Calu3 (cell line): ENCODE data around the gene ZNF804B. TPM values are rescaled to one million over a fixed set of nuclear protein-coding genes. Genes with fewer than 3 reads are reported as not detected.

Experiments used
- BruUV-seq: library from RNA; stranded (reverse); fragments of 400-500 nt; replicated peaks from 2 replicates; lab custom pipeline; 2021; lab: Mats Ljungman, UMichigan
- CTCF ChIA-PET: fragments of 300-600 bp; sonication (Branson Sonifier 250); formaldehyde crosslinking; loops from one replicate; lab custom pipeline; 2022; ENCODE audit warnings: antibody characterized with exemption; lab: Charles Lee
- DNase-seq: peaks from one replicate; pipeline ENCODE4 v3.0.0; 2022
- H3K27ac Mint-ChIP-seq: one replicate; pipeline ENCODE4 v1.8.0; 2022; ENCODE audit warnings: mixed read lengths; ENCODE audit not compliant: unreplicated experiment
- H3K27me3 Mint-ChIP-seq: one replicate; pipeline ENCODE4 v1.8.0; 2022; ENCODE audit warnings: mixed read lengths; ENCODE audit not compliant: unreplicated experiment
- H3K36me3 Mint-ChIP-seq: one replicate; pipeline ENCODE4 v1.8.0; 2022; ENCODE audit warnings: mild to moderate bottlenecking, moderate library complexity, mixed read lengths; ENCODE audit not compliant: insufficient read depth, unreplicated experiment
- H3K4me1 Mint-ChIP-seq: one replicate; pipeline ENCODE4 v1.8.0; 2022; ENCODE audit warnings: mild to moderate bottlenecking, low read depth, mixed read lengths; ENCODE audit not compliant: unreplicated experiment
- H3K4me3 Mint-ChIP-seq: one replicate; pipeline ENCODE4 v1.8.0; 2022; ENCODE audit warnings: mild to moderate bottlenecking, low read depth, moderate library complexity, mixed read lengths; ENCODE audit not compliant: unreplicated experiment
- H3K9me3 Mint-ChIP-seq: one replicate; pipeline ENCODE4 v1.8.0; 2022; ENCODE audit warnings: low read depth, mixed read lengths; ENCODE audit not compliant: unreplicated experiment
- intact Hi-C: fragments of 100-400 bp; cut with micrococcal nuclease; formaldehyde crosslinking; loops from one replicate; pipeline ENCODE4 v1.10.0; 2022; ENCODE audit not compliant: unreplicated experiment
- total RNA-seq: library from RNA; stranded (reverse); gene quantifications from 2 replicates; pipeline ENCODE4 v1.2.3, GENCODE V29; 2022
- TF ChIP-seq, protein P1 (sequence below): fragments of 200-600 bp; IDR thresholded peaks from one replicate; pipeline ENCODE4 v1.8.0; 2022; ENCODE audit warnings: antibody characterized with exemption; ENCODE audit not compliant: unreplicated experiment

ZNF804B gene
- total RNA-seq, 1 experiment from 2014 or later = not detected

GRCh38 chr7:88795553-88795952 is 36.1 kb downstream of the ZNF804B start, which contains the start of gene TEX47:
TEX47 (minus strand) TSS chr7:88795737; CDS start chr7:88794942, 795 bp downstream.
- Mint-ChIP-seq H3K36me3 (no peaks in the 10 kb centered on the region), H3K27ac (no peak within 1 kb of the TSS), H3K27me3 (no peaks in the 10 kb centered on the region), H3K4me1 (no peaks in the 10 kb centered on the region), H3K9me3 (no peaks in the 10 kb centered on the region), H3K4me3 (no peak within 1 kb of the TSS)
- TF ChIP-seq, protein P1, sequence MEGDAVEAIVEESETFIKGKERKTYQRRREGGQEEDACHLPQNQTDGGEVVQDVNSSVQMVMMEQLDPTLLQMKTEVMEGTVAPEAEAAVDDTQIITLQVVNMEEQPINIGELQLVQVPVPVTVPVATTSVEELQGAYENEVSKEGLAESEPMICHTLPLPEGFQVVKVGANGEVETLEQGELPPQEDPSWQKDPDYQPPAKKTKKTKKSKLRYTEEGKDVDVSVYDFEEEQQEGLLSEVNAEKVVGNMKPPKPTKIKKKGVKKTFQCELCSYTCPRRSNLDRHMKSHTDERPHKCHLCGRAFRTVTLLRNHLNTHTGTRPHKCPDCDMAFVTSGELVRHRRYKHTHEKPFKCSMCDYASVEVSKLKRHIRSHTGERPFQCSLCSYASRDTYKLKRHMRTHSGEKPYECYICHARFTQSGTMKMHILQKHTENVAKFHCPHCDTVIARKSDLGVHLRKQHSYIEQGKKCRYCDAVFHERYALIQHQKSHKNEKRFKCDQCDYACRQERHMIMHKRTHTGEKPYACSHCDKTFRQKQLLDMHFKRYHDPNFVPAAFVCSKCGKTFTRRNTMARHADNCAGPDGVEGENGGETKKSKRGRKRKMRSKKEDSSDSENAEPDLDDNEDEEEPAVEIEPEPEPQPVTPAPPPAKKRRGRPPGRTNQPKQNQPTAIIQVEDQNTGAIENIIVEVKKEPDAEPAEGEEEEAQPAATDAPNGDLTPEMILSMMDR = no peak
- BruUV-seq = no TSS peak
- intact Hi-C loops = no loop called here
- DNase-seq = no peak
- CTCF ChIA-PET = no interaction called here

- H3K9me3 Mint-ChIP-seq = no peaks in the 10 kb centered on the region
- no peak overlapping the region for H3K4me3 Mint-ChIP-seq
- BruUV-seq = no TSS peak
- DNase-seq = no peak
- H3K27me3 Mint-ChIP-seq = no peaks in the 10 kb centered on the region
- TF ChIP-seq, protein P1 = no peak
- H3K27ac Mint-ChIP-seq = no peak overlapping the region
- no peaks in the 10 kb centered on the region for H3K4me1 Mint-ChIP-seq
- H3K36me3 Mint-ChIP-seq = no peaks in the 10 kb centered on the region
- CTCF ChIA-PET = interaction anchor here (0.7 kb wide), 2 partner anchors 259 to 1292 kb away, joined by 3 read pairs; no protein-coding TSS in a partner anchor
- intact Hi-C loops = no loop called here
Measured at GRCh38 chr7:88801046-88801445, 41.5 kb downstream of the ZNF804B start.

- Mint-ChIP-seq H3K27ac (no peak overlapping the region), H3K27me3 (no peaks in the 10 kb centered on the region), H3K4me3 (no peak overlapping the region), H3K9me3 (no peaks in the 10 kb centered on the region), H3K36me3 (no peaks in the 10 kb centered on the region), H3K4me1 (no peaks in the 10 kb centered on the region)
- BruUV-seq = no TSS peak
- DNase-seq = no peak
- TF ChIP-seq, protein P1 = no peak
- intact Hi-C loops = no loop called here
- CTCF ChIA-PET = no interaction called here
Measured at GRCh38 chr7:88806280-88807037, 47.0 kb downstream of the ZNF804B start.

- Mint-ChIP-seq H3K4me1 (no peaks in the 10 kb centered on the region), H3K36me3 (no peaks in the 10 kb centered on the region), H3K4me3 (no peak overlapping the region), H3K27ac (no peak overlapping the region), H3K9me3 (peaks cover 4% of the 10 kb centered on the region), H3K27me3 (no peaks in the 10 kb centered on the region)
- CTCF ChIA-PET = no interaction called here
- intact Hi-C loops = no loop called here
- no peak for DNase-seq
- no TSS peak for BruUV-seq
- TF ChIP-seq, protein P1 = no peak
Measured at GRCh38 chr7:88818552-88818951, 59.1 kb downstream of the ZNF804B start.
